Fibroblast of pulmonary artery (primary cell): ENCODE measurements around the gene RBMS3.

Experiments used
- DNase-seq: peaks from one replicate; pipeline ENCODE4 v3.0.0-alpha.2; 2010; ENCODE audit warnings: low read depth
- H3K4me3 ChIP-seq: replicated peaks from 2 replicates; pipeline ENCODE4 v1.5.1; 2011; ENCODE audit warnings: low read depth, mild to moderate bottlenecking, control low read depth, low read length, moderate library complexity
- CTCF ChIP-seq: IDR thresholded peaks from 2 replicates; pipeline ENCODE4 v1.5.1; 2011; ENCODE audit warnings: mild to moderate bottlenecking, control low read depth, low read length, inconsistent platforms; ENCODE audit errors: missing control alignments

Gene RBMS3

DNA sequence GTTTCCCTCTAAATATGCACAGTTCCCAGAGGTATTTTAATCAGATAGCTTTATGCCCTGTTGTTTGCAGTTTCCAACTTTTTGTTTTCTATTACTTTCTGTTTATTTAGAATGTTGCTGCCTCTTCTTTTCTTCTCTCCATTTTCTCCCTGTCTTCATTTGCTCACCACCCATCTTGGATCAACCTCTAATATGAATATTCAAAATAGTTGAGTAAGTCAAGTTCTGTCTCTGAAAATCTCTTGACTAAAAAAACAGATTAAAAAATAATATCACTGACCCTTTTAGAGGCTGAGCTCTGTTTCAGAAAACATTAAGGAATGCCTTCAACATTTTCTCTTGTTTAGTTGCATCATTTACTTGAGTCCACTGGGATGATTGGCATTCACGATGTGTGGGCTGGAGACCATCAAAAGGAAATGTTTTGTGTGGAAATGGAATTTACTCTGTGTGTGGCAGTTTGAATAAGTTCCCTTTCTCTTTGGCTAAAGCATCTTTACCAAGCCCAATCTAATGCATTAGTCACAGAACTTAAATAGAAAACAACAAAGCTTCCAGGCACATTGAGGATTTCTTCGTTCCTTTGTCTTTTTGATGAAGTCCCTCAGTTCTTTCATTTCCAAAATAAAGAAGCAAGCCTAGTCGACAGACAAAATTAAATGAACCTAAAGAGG is 691.6 kb downstream of the RBMS3 start:
- no peak for TF ChIP-seq CTCF
- DNase-seq, result peak; percentile 93
- H3K4me3 ChIP-seq, result no peak overlapping the region

- DNase-seq, result no peak
- no peak for TF ChIP-seq CTCF
- no peak overlapping the region for H3K4me3 ChIP-seq
Observed at GRCh38 chr3:29973763-29974162, 692.9 kb downstream of the RBMS3 start.

DNA sequence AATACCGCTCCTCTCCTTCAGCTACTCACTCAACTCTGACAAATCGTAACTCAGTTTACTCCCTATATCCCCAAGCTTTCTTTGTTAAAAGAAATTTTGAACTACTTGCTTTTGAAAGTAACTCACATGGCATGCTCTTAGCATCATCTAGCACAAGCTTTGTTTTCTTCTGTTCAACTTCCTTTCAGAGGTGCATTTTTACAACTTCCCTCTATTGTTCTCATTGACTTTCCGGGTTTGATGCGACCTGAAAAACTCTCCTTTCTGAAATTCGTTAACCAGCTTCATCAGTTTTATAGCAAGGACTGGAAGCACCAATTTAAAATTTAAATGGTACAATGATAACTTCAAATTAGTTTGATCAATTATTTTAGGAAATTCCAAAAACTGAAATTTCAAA is 696.0 kb downstream of the RBMS3 start:
- H3K4me3 ChIP-seq, result no peak overlapping the region
- TF ChIP-seq CTCF, result no peak
- DNase-seq, result no peak

GRCh38 chr3:29977360-29977759 is 696.5 kb downstream of the RBMS3 start:
- no peak for TF ChIP-seq CTCF
- peak; percentile 39 for DNase-seq
- H3K4me3 ChIP-seq, result no peak overlapping the region

GRCh38 chr3:29978036-29978435 is 697.2 kb downstream of the RBMS3 start:
- TF ChIP-seq CTCF, result no peak
- H3K4me3 ChIP-seq, result no peak overlapping the region
- peak; percentile 11 for DNase-seq

DNA sequence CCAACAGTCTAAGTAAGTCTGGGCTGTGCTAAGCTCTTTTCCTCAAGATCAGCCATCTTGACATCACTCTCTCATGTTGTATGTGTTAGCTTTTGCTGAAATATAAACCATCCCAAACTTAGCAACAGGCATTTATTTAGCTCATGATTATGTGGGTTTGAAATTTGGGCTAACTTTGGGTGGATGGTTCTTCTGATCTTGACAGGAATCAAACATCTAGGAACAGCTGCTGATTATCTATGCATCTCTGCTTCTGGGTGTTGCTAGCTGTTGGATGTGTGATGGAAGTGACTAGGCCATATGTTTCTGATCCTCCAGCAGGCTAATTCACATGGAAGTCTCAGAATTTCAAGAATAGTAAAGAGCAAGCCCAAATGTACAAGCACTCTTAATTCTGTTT is 710.3 kb downstream of the RBMS3 start:
- no peak overlapping the region for H3K4me3 ChIP-seq
- TF ChIP-seq CTCF, result no peak
- no peak for DNase-seq

DNA sequence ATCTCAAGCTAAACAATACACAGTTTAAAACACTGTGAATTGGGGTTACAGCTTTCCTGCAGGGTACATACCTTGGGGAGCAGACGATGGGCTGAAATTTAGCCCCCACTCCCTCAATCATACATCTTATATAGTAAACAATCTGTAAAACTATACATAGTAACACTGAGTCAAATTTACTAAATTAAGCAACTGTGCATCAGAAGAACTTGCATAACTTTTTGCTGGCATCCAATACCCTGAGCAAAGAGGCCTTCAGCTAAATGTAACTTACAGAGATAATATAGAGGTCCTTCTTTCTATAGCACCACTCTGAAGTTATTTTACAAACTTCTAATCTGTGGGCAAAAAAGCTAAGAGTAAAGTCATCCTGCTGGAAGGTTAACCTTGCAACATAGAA is 721.9 kb downstream of the RBMS3 start:
- no peak for DNase-seq
- no peak for TF ChIP-seq CTCF
- H3K4me3 ChIP-seq, result no peak overlapping the region
